SK-N-SH (cell line): Measurements from ENCODE around the gene LOXL4. TPM values are rescaled to one million over a fixed set of nuclear protein-coding genes. Genes with fewer than 3 reads are reported as not detected.
"Not testable (repeated sequence)": the region's sequence is repeated elsewhere in the genome, so short reads cannot be mapped to it uniquely, and the experiment has no call there.

Source experiments
- CTCF ChIA-PET: fragments of 300-600, 350-600 bp; formaldehyde crosslinking; extraction: SDS; loops from one replicate; lab custom pipeline; 2021; lab: Yijun Ruan, JAX
- POLR2A ChIA-PET: fragments of 350-600 bp; sonication (Branson Sonifier 250); formaldehyde crosslinking; extraction: SDS; loops from one replicate; lab custom pipeline; 2020; ENCODE audit warnings: antibody characterized with exemption, inconsistent platforms; lab: Yijun Ruan, JAX
- DNase-seq: peaks from one replicate; pipeline ENCODE4 v3.0.0; 2012
- H2AFZ ChIP-seq: fragments of 200-600 bp; sonication (generic); 2 replicates; pipeline ENCODE4 v1.8.1; 2016; ENCODE audit warnings: antibody characterized with exemption, mild to moderate bottlenecking, low read depth
- H3F3A ChIP-seq: fragments of 200-600 bp; sonication (generic); replicated peaks from 2 replicates; pipeline ENCODE3; 2016; ENCODE audit warnings: antibody characterized with exemption, mild to moderate bottlenecking; ENCODE audit not compliant: insufficient read depth
- H3K27ac ChIP-seq, 2 experiments: fragments of 200-500 bp in 1 of 2; fragments of 200-600 bp in 1 of 2; sonication (Bioruptor generic) in 1 of 2; sonication (generic), shearing (Covaris generic) in 1 of 2; 2 replicates each; pipeline versions ENCODE4 v1.5.1 to v1.6.1; 2014 to 2016; ENCODE audit warnings: low read depth in 2 of 2, inconsistent platforms in 1 of 2, low read length in 1 of 2, mild to moderate bottlenecking in 1 of 2, mixed read lengths in 1 of 2
- H3K27me3 ChIP-seq: fragments of 200-600 bp; sonication (generic), shearing (Covaris generic); 2 replicates; pipeline ENCODE4 v1.6.1; 2016; ENCODE audit warnings: mixed run types; ENCODE audit not compliant: insufficient read depth
- H3K36me3 ChIP-seq, 2 experiments: fragments of 200-500 bp in 1 of 2; fragments of 200-600 bp in 1 of 2; sonication (Bioruptor generic) in 1 of 2; sonication (generic) in 1 of 2; replicated peaks in 1 of 2; 2 replicates each; pipeline versions ENCODE3 to v1.5.1; 2014 to 2016; ENCODE audit warnings: low read length in 1 of 2, mild to moderate bottlenecking in 1 of 2; ENCODE audit not compliant: insufficient read depth in 2 of 2, control insufficient read depth in 1 of 2
- H3K4me1 ChIP-seq, 2 experiments: fragments of 200-500 bp in 1 of 2; fragments of 200-600 bp in 1 of 2; sonication (Bioruptor generic) in 1 of 2; sonication (generic), shearing (Covaris generic) in 1 of 2; 2 replicates each; pipeline versions ENCODE4 v1.5.1 to v1.6.1; 2014 to 2016; ENCODE audit warnings: low read depth in 1 of 2, low read length in 1 of 2, mixed run types in 1 of 2; ENCODE audit not compliant: insufficient read depth in 2 of 2, control insufficient read depth in 1 of 2
- H3K4me2 ChIP-seq: fragments of 200-600 bp; sonication (generic), shearing (Covaris generic); 2 replicates; pipeline ENCODE4 v1.6.1; 2017; ENCODE audit warnings: mixed run types
- H3K4me3 ChIP-seq, 2 experiments: fragments of 200-500 bp in 1 of 2; fragments of 200-600 bp in 1 of 2; sonication (Bioruptor generic) in 1 of 2; sonication (generic), shearing (Covaris generic) in 1 of 2; 2 replicates each; pipeline versions ENCODE4 v1.5.1 to v1.8.1; 2014 to 2016; ENCODE audit warnings: low read depth in 2 of 2, inconsistent platforms in 1 of 2, low read length in 1 of 2, mild to moderate bottlenecking in 1 of 2, mixed read lengths in 1 of 2, moderate library complexity in 1 of 2
- H3K79me2 ChIP-seq: fragments of 200-600 bp; sonication (generic); 2 replicates; pipeline ENCODE4 v1.8.1; 2017; ENCODE audit warnings: mild to moderate bottlenecking; ENCODE audit not compliant: insufficient read depth
- H3K9ac ChIP-seq: fragments of 200-600 bp; sonication (generic); 2 replicates; pipeline ENCODE4 v1.6.1; 2017; ENCODE audit warnings: mixed run types
- H3K9me2 ChIP-seq: fragments of 200-600 bp; sonication (generic); 2 replicates; pipeline ENCODE4 v1.6.1; 2017; ENCODE audit warnings: mixed run types
- H3K9me3 ChIP-seq: fragments of 200-600 bp; sonication (generic); 2 replicates; pipeline ENCODE4 v1.6.1; 2017; ENCODE audit warnings: mixed run types, mild to moderate bottlenecking, moderate library complexity
- H4K20me1 ChIP-seq: fragments of 200-600 bp; sonication (generic); 2 replicates; pipeline ENCODE4 v1.6.1; 2017; ENCODE audit warnings: mild to moderate bottlenecking, mixed run types; ENCODE audit not compliant: insufficient read depth
- CHD2 ChIP-seq: fragments of 150-350 bp; IDR thresholded peaks from 2 replicates; pipeline ENCODE4 v1.6.1; 2018; ENCODE audit warnings: low read length; ENCODE audit not compliant: partially characterized antibody
- ELF1 ChIP-seq: IDR thresholded peaks from 2 replicates; pipeline ENCODE4 v1.4.0; 2012
- GATA2 ChIP-seq: sonication (generic); formaldehyde crosslinking; IDR thresholded peaks from 2 replicates; pipeline ENCODE4 v1.5.0; 2020; ENCODE audit warnings: mild to moderate bottlenecking, missing genetic modification reagents
- IRF3 ChIP-seq: fragments of 150-350 bp; IDR thresholded peaks from 2 replicates; pipeline ENCODE4 v1.6.1; 2016; ENCODE audit warnings: mild to moderate bottlenecking, low read depth, low read length
- JUND ChIP-seq: IDR thresholded peaks from 2 replicates; pipeline ENCODE4 v1.4.0; 2012
- MEF2A ChIP-seq: IDR thresholded peaks from 2 replicates; pipeline ENCODE4 v1.4.0; 2012; ENCODE audit warnings: low read depth, borderline replicate concordance
- MXI1 ChIP-seq: IDR thresholded peaks from 2 replicates; pipeline ENCODE4 v1.6.1; 2012; ENCODE audit warnings: mild to moderate bottlenecking, low read depth, low read length, improper control_type of control experiment
- NRF1 ChIP-seq: IDR thresholded peaks from 2 replicates; pipeline ENCODE4 v1.6.1; 2012; ENCODE audit warnings: low read depth, mild to moderate bottlenecking, low read length
- POLR2AphosphoS5 ChIP-seq: IDR thresholded peaks from 2 replicates; pipeline ENCODE4 v1.6.1; 2012; ENCODE audit warnings: low read depth, low read length
- RAD21 ChIP-seq: IDR thresholded peaks from 2 replicates; pipeline ENCODE4 v1.6.1; 2012; ENCODE audit warnings: mild to moderate bottlenecking, low read length
- RCOR1 ChIP-seq: fragments of 150-350 bp; IDR thresholded peaks from 2 replicates; pipeline ENCODE4 v1.6.1; 2017; ENCODE audit warnings: antibody characterized with exemption, low read length
- RFX5 ChIP-seq: IDR thresholded peaks from 2 replicates; pipeline ENCODE4 v1.6.1; 2012; ENCODE audit warnings: mild to moderate bottlenecking, improper control_type of control experiment, low read length
- TCF12 ChIP-seq: IDR thresholded peaks from 2 replicates; pipeline ENCODE4 v1.4.0; 2012
- YY1 ChIP-seq: IDR thresholded peaks from 2 replicates; pipeline ENCODE4 v1.4.0; 2012; ENCODE audit warnings: low read depth, mild to moderate bottlenecking
- whole genome bisulfite sequencing: methylation state at CpG from one replicate; pipeline ENCODE4 v1.1.6; 2017; ENCODE audit warnings: low lambda C conversion rate; 5-methylcytosine and 5-hydroxymethylcytosine counted together
- polyA plus RNA-seq, 3 experiments: library from polyadenylated mRNA; depleted of rRNA; stranded (reverse); fragments of >200 nt; gene quantifications; 2 replicates each; pipeline ENCODE4 v1.2.3, GENCODE V29; 2012
- TF ChIP-seq, protein P1 (sequence below): IDR thresholded peaks from 2 replicates; pipeline ENCODE4 v1.6.1; 2012; ENCODE audit warnings: mild to moderate bottlenecking, low read depth, low read length, moderate library complexity

LOXL4 gene
- polyA plus RNA-seq, 1 of the 3 experiments (the other 2 are of a cell fraction), result 1.7 TPM

- POLR2A ChIA-PET, result no interaction called here
- H3K9me2 ChIP-seq, result no peaks in the 10 kb centered on the region
- DNase-seq, result no peak
- H2AFZ ChIP-seq, result no peak overlapping the region
- peaks cover 8% of the 10 kb centered on the region; the same call in 1 of the 2 replicates for H3K9me3 ChIP-seq
- no peak overlapping the region for H3K9ac ChIP-seq
- H4K20me1 ChIP-seq, result no peaks in the 10 kb centered on the region
- no peak overlapping the region for H3K4me2 ChIP-seq
- CTCF ChIA-PET, result no interaction called here
- 94% methylated on average over 4 of the region's 4 CpGs for WGBS
- H3K27ac ChIP-seq, result no peak overlapping the region
- H3F3A ChIP-seq, result no peaks in the 10 kb centered on the region
- peaks cover 26 to 27% of the 10 kb centered on the region in 2 experiments for H3K36me3 ChIP-seq
- no peaks in the 10 kb centered on the region for H3K27me3 ChIP-seq
- H3K4me1 ChIP-seq, result no peaks in the 10 kb centered on the region
- TF ChIP-seq NRF1 (no peak), IRF3 (no peak), YY1 (no peak), RCOR1 (no peak), JUND (no peak), MXI1 (no peak), RFX5 (no peak), ELF1 (no peak), CHD2 (no peak), GATA2 (no peak), POLR2AphosphoS5 (no peak), MEF2A (no peak), RAD21 (no peak), TCF12 (no peak)
- TF ChIP-seq, protein P1, sequence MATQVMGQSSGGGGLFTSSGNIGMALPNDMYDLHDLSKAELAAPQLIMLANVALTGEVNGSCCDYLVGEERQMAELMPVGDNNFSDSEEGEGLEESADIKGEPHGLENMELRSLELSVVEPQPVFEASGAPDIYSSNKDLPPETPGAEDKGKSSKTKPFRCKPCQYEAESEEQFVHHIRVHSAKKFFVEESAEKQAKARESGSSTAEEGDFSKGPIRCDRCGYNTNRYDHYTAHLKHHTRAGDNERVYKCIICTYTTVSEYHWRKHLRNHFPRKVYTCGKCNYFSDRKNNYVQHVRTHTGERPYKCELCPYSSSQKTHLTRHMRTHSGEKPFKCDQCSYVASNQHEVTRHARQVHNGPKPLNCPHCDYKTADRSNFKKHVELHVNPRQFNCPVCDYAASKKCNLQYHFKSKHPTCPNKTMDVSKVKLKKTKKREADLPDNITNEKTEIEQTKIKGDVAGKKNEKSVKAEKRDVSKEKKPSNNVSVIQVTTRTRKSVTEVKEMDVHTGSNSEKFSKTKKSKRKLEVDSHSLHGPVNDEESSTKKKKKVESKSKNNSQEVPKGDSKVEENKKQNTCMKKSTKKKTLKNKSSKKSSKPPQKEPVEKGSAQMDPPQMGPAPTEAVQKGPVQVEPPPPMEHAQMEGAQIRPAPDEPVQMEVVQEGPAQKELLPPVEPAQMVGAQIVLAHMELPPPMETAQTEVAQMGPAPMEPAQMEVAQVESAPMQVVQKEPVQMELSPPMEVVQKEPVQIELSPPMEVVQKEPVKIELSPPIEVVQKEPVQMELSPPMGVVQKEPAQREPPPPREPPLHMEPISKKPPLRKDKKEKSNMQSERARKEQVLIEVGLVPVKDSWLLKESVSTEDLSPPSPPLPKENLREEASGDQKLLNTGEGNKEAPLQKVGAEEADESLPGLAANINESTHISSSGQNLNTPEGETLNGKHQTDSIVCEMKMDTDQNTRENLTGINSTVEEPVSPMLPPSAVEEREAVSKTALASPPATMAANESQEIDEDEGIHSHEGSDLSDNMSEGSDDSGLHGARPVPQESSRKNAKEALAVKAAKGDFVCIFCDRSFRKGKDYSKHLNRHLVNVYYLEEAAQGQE, result no peak
- H3K4me3 ChIP-seq, result no peak overlapping the region
- H3K79me2 ChIP-seq, result peaks cover 36% of the 10 kb centered on the region
Measured at GRCh38 chr10:98231417-98231816, 36.6 kb downstream of the LOXL4 start.

DNA sequence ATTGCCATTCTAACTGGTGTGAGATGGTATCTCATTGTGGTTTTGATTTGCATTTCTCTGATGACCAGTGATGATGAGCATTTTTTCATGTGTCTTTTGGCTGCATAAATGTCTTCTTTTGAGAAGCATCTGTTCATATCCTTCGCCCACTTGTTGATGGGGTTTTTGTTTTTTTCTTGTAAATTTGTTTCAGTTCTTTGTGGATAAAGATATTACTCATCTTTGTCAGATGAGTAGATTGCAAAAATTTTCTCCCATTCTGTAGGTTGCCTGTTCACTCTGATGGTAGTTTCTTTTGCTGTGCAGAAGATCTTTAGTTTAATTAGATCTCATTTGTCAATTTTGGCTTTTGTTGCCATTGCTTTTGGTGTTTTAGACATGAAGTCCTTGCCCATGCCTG, 39.7 kb downstream of the LOXL4 start:
- 100% methylated on average over 1 of the region's 1 CpG for WGBS
- peaks cover 17% of the 10 kb centered on the region for H4K20me1 ChIP-seq
- H3K79me2 ChIP-seq, result peaks cover 62% of the 10 kb centered on the region
- H3K9me2 ChIP-seq, CTCF ChIA-PET, H3K4me3 ChIP-seq, H3K4me2 ChIP-seq, DNase-seq, H3K27me3 ChIP-seq, H3K9ac ChIP-seq, POLR2A ChIA-PET, H2AFZ ChIP-seq, H3K27ac ChIP-seq, H3F3A ChIP-seq: not testable (repeated sequence)
- peaks cover 13% of the 10 kb centered on the region; the same call in 1 of the 2 replicates for H3K9me3 ChIP-seq
- peaks cover 5 to 15% of the 10 kb centered on the region in 2 experiments; a peak in 3 of 4 replicates for H3K4me1 ChIP-seq
- H3K36me3 ChIP-seq, result peaks cover 3 to 13% of the 10 kb centered on the region in 2 experiments

- H3K9ac ChIP-seq, POLR2A ChIA-PET, H2AFZ ChIP-seq, H3K4me3 ChIP-seq, CTCF ChIA-PET, H3F3A ChIP-seq, H3K9me2 ChIP-seq, H3K27me3 ChIP-seq, H3K4me2 ChIP-seq, H3K27ac ChIP-seq, DNase-seq: not testable (repeated sequence)
- Histone ChIP-seq H3K9me3 (peaks cover 13% of the 10 kb centered on the region; the same call in 1 of the 2 replicates), H3K4me1 (peaks cover 5 to 15% of the 10 kb centered on the region in 2 experiments; a peak in 3 of 4 replicates), H3K79me2 (peaks cover 65% of the 10 kb centered on the region), H3K36me3 (peaks cover 3 to 13% of the 10 kb centered on the region in 2 experiments), H4K20me1 (peaks cover 17% of the 10 kb centered on the region)
- 95% methylated on average over 3 of the region's 3 CpGs for WGBS
Measured at GRCh38 chr10:98227713-98228112, 40.3 kb downstream of the LOXL4 start.
